Measurements from ENCODE around the gene SEPTIN5. TPM values are rescaled to one million over a fixed set of nuclear protein-coding genes. Genes with fewer than 3 reads are reported as not detected.

Gene SEPTIN5
- total RNA-seq, 2 donors from 2014 or later: 22.9 to 29.8 TPM

DNA sequence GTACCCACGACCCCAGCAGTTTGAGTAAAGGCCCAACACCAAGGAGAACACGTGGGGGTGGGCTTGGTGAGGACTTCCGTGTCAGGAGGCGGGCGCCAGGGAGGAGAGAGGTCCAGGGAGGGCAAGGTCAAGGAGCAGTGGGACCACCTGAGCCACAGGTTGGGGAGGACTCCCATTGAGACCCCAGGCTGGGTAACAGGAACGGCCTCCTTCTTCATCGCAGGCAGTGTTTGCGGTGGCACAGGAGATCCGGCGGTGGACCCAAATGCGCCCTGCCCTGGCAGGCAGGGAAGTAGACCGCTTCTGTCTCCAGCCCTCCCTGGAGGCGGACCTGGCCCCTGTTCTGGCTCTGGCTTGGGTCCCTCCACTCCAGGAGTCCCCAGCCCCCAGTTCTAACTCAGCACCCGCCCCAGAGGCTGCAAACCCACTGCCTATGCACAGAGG, 40.4 kb downstream of the SEPTIN5 start:
- intact Hi-C loops (cut with DNase I): no loop called here
- no peak for DNase-seq (ENCODE audit: low spot score)

DNA sequence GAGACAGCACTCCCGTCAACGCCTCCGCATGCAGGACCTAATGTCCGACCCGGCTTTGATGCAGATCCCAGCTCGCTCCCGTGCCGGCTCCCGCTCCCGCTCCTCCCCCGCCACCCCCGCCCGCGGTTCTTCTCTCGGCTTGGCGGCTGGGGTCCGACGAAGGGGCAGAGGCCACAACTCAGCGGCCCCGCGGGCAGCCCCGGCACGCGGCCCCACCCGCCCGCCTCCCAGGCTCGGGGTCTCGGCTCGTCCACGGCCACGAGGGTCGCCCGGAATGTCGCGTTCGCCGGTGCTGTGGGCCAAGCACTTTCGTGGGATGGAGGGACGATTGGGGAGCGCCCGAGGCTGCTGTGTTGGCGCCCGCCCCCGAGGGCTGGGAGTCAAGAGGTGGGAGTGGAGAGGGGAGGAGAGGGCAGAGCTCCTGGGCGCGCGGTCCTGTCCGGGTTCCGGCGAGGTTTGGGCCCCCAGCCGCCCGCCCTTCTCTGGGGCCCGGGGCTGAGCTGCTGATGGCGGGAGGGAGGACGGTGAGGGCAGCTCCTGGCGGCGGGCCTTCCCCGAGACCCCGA, 40.9 kb downstream of the SEPTIN5 start:
- intact Hi-C loops (cut with DNase I): no loop called here
- DNase-seq (ENCODE audit: low spot score): no peak

GRCh38 chr22:19755722-19756287, 41.5 kb downstream of the SEPTIN5 start:
- intact Hi-C loops (cut with DNase I): no loop called here
- DNase-seq (ENCODE audit: low spot score): no peak

DNA sequence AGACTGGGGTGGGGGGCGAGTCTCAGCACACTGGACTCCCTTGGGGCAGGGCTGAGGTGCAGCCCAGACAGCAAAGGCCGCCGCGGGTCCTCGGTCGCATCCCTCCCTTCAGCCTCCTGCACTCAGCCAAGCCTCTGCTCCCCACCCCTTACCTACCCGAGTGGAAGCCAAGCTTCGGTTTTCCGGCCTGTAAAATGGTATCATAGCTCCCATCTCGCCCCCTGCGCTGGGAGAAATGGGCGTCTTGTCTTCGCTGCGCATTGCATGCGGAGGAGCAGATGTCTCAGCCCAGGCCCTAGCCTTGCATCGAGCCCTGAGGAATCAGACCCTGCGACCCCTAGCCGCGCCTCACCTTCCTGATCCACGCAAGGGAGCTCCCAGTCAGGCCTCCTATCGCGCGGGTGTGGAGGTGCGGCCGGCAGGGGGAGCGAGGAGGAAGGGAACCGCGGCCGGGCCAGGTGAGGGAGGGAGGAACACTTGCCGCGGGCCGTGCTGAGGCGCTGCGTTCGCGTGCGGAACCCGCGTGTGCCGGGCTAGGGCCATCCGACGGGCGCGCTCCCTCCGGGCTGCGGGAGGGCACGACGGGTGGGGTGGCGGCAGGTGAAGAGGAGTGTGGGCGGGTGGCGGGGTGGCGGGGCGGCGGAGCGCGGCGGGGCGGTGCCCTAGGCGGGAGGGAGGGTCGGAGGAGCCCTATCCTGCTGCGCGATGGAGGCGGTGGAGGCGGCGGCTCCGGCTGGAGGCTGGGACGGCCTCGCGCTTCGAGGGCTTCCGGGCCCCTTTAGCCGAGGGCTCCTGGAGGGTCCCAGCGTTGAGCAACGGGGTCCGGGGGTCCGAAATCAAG, 42.2 kb downstream of the SEPTIN5 start:
- intact Hi-C loops (cut with DNase I): no loop called here
- no peak for DNase-seq (ENCODE audit: low spot score)

DNA sequence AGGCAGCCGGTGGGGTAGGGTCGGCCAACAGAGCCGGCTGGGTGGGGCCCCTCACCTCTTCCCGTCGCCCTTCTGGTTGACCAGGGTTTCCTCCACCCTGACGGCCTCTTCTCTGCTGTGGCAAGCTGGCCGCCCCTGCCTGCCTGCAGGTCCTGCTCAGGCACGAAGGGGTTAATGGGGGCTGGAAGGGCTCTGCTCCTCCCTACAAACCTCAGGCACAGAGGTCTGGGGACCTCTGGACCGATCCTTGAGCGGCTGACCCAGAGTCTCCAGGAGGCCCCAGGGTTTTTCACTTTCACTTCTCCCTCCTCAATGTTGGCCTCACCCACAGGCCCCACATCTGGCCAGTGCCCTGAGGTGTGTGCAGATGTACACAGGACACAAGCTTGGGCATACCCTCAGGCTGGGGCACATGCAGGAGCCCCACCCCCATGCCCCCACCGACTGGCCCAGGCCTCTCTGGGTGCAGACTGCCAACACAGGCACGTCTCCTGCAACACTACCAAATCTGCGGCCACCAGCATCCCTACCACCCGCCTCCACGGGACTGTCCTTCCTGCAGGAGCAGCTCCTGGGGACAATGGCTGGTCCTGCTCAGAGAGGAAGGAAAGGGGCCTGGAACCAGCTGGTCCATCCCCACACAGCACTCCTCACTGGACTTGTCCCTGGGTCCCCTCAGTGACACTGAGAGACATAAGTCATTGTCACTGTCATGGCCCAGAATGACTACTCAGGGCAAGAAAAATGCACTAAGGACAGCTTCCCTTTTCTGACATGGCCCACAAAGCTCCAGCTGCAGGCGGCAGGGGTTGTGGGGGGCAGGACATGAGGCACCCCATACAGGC, 43.1 kb downstream of the SEPTIN5 start:
- intact Hi-C loops (cut with DNase I): no loop called here
- no peak for DNase-seq (ENCODE audit: low spot score)

DNA sequence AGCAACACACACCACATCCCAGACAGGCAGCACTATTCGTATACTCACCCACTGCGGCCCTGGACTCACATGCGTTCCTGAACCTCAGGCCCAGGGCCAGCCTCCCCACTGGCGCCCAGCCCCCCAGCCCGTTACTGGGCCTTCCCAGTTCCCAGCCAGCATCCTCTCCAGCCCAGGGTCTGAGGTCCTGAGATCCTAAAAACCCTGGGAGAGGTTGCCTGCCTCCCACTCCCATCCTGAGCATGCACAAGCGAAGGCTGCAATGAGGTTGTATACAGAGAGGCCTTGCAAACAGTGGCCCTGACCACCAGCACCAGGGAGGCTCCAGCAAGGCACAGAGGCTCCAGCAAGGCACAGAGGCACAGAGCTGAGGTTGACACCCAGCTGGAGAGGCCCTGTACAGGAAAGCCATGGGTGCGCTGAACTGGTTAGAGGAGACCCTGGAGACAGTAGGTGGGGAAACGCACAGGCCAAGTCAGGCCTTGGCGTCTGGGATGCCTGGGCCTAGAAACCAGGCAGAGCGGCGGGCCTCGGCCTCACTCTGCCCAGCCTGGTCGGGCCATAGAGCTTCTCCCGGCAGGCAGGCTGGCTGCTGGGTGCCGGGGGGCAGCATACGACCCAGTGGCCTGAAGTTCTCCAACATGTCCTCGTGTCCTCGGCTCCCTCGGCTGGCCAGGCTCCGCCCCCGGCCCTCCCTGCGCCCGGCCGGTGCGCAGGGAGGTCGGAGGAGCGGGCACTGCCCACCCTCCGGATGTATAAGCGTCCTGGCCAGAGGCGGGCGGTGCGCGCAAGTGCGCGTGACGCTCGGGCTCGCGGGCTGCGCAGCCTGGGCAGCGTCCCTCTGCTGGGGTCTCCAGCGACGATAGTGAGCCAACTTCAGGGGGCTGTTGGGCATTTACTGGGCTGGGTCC, 43.9 kb downstream of the SEPTIN5 start:
- no peak for DNase-seq (ENCODE audit: low spot score)
- intact Hi-C loops (cut with DNase I): no loop called here

DNA sequence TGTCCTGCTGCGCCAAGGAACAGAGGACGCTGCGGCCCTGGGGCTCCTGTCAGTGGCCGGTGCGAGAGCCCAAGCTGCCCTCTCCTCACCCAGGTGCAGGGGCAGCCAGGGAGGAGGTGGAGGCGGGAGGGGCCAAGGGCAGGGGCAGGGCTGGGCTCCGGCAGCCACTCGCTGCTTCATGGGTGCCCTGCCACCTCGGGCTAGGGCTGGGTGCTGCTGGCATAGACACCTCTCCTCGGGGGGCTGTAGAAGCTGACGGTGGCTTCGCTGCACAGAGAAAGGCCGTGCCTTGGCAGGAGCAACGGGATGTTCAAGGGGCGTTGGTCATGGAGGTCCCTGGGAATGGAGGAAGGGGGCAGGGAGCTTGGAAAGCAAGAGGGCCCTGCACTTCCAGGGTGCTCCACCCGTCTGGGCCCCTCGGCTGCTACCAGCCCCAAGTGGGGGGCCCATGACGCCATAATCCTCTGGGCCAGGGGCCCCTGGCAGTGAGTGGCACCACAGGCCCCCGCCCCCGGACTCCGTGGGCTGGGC, 44.7 kb downstream of the SEPTIN5 start:
- intact Hi-C loops (cut with DNase I): no loop called here
- DNase-seq (ENCODE audit: low spot score): no peak

DNA sequence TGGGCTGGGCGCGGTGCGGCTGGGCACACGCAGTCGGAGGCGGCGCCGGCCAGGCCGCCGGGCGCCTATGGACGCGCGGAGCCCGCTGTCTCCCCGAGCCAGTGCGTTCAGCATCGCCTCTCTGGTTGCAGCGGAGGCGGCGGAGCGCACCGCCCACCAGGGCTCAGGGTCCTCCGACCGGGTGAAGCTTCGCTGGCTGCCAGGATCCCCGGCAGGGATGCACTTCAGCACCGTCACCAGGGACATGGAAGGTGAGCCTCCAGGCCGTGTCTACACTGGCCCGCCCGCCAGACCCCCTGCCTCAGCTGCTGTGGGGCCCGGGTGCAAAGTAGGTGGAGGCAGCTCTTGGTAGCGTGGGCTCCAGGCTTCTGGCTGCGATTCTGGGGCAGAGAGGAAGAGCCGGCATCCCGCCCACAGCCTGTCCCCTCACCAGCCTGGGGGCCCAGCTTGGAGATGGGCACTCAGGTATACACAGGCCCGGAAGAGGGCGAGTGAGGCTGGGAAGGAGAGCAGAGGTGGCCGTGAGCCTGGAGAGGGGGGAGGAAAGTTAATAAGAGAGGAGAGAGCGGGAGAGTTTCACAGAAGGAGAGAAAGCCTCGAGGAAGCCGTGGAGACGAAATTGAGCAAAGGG, 45.2 kb downstream of the SEPTIN5 start:
- intact Hi-C loops (cut with DNase I): no loop called here
- no peak for DNase-seq (ENCODE audit: low spot score)

DNA sequence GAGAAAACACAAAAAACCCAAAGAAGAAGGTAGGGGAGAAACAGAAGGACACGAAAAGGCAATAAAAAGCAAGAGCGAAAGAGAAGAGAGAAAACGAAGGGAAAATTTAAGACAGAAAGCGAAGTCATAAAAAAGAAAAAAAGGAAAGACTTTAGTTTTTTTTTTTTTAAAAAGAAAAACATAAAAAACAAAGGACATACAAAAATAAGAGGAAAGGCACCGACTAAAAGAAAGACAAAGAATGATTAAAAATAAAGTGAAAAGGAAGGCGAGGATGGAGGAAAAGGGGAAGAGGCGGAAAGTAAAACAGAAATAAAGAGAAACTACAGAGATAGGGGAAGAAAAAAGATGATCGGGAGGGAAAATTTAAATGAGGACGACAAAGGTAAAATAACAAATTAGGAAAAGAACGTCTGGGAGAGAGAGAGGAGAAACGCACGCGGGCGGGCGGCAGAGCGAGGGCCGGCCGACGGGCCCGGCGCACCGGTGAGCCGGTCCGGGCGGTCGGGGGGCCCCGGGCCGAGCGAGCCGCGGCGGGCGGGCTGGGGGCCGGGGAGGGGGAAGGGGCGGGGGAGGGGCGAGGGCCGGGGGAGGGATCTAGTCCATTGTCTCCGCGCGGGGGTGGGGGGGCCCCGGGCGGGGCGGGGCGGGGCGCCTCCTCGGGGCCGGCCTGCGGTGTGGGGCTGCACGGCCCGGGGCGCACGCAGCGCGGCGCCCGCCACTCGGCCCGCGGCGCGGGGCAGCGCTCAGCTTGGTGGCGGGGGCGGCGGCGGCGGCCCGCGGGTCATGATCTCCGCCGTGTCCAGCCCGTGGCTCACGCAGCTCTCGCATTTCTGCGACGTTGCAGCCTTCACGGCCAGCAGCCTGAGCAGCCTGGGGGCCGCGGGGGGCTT, 46.0 kb downstream of the SEPTIN5 start, which contains the start of gene TBX1:
Gene TBX1, plus strand, starts transcription at position 721 of the 893 bp plus-strand sequence. Its CDS starts 66 bp downstream, at position 787.
- intact Hi-C loops (cut with DNase I): no loop called here
- no peak for DNase-seq (ENCODE audit: low spot score)

DNA sequence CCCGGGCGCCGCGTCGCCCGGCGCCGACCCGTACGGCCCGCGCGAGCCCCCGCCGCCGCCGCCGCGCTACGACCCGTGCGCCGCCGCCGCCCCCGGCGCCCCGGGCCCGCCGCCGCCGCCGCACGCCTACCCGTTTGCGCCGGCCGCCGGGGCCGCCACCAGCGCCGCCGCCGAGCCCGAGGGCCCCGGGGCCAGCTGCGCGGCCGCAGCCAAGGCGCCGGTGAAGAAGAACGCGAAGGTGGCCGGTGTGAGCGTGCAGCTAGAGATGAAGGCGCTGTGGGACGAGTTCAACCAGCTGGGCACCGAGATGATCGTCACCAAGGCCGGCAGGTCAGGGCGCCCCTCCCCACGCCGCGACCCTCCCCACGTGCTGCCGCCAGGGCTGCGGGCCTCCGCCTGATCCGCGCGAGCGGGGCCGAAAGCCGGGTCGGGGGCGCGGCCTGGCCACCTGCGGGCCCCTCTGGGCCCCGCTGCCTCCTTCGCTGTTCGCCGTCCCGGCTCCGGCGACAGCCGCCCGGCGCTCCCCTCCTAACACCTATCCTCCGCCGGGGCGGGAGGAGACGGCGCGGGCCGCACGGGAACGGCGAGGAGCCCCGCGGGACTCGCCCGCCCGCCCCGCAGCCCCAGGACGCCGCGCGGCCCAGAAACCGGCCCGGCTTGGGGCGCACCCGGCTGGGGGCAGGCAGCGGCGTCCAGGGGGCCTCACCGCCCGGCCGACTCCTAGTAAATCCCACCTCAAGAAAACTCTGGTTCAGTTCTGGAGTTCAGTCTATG, 46.8 kb downstream of the SEPTIN5 start:
- intact Hi-C loops (cut with DNase I): no loop called here

GRCh38 chr22:19761725-19762567, 47.6 kb downstream of the SEPTIN5 start:
- intact Hi-C loops (cut with DNase I): no loop called here
- DNase-seq (ENCODE audit: low spot score): no peak

More for the DNA sequence above, 46.8 kb downstream of the SEPTIN5 start:
- DNase-seq (ENCODE audit: low spot score): no peak

DNA sequence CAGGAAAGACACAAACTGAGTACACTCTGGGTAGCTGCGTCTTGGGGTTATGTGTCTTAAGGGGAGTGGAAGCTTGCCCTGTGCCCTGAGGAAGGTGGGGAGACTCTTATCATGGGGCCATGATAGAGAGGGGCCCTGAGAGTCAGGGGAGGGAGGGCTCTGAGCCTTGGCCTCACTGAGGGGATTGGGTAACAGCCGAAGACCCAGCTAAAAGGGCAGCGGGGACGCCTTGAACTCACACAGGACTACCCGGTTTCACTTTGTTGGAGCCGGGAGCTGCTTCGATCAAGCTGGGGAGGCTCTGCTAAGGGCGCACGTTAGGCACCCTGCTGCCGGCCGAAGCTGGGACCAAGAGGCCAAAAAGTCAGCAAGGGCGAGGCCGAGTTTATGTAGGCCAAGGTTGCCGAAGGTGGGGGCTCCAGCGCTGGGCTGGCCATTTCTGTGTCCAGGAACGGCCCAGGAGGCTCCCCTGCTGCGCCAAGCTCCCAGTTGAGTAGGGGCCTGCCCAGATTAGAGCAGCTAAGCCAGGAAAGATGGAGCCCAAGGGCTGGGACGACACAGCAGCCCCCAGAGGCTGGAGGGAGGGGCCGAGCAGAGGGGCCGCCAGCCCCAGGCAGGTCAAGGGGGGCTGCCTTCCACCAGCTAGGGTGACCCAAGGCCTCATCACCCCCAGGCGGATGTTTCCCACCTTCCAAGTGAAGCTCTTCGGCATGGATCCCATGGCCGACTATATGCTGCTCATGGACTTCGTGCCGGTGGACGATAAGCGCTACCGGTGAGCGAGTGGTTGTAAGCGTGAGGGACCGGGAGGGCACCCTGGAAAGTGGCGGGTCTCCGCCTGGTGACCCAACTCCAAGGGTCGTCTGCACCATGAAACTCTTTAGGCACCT, 48.5 kb downstream of the SEPTIN5 start:
- intact Hi-C loops (cut with DNase I): no loop called here
- DNase-seq (ENCODE audit: low spot score): no peak

DNA sequence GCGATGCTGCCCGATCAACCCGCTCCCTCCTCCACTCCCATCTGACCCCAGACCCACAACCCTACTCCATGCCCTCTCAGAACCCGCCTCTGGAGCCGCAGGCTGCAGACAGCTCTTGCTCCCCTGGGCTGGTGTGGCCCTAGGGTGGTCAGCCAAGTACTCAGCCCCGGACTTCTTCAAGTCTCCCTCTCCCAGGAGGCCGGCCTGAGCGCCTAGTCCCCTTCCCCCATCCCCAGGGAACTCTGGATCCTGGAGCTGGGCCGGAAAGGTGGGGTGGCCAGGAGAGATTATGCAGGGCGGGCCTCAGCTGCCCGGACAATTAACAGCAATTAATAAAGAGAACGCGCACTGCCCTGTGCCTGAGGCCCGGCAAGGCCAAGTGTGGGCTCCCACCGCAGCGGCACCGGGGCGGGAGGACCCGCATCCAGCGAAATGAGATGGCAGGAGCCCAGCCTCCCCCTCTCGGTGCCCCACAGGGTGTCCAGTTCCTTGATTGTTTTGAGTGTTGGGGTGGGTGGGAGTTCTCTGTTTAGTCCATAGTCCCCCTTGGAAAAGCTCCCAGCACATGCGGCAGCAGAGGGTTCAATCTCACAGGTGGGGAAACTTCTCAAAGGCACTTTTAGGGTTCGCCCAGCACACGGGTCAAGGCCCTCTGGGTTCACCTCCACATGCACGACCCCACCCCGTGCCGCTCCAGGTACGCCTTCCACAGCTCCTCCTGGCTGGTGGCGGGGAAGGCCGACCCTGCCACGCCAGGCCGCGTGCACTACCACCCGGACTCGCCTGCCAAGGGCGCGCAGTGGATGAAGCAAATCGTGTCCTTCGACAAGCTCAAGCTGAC, 49.4 kb downstream of the SEPTIN5 start:
- intact Hi-C loops (cut with DNase I): no loop called here
- DNase-seq (ENCODE audit: low spot score): no peak

- intact Hi-C loops (cut with DNase I): no loop called here
- no peak for DNase-seq (ENCODE audit: low spot score)
Measured at GRCh38 chr22:19764299-19764593, 49.9 kb downstream of the SEPTIN5 start.

All from posterior vena cava (tissue), 2 donors.